ENCODE data around the gene RASAL2.
A peak's percentile ranks its signal among the peaks of the same experiment; 100 is the strongest.

RASAL2 gene

DNA sequence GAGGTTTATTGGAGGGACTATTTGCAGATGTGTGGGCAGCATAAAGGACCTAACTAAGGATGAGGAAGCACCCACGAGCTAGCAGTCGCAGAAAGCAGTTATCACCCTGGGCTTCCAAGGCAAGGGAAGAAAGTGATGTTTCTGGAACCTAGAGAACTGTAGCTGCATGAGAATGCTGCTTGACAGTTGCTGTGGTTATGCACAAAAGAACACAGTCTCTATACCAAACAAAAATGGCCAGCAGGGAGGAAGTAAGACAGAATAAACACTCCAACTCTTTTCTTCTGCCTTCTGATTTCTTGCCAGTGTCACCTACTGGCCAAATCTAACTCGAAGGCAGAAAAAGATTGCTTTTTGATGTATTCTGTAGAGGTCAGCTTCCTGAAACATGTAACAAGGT, 190.2 kb downstream of the RASAL2 start:
- Histone ChIP-seq H3K9ac (ENCODE audit: low read depth, low read length, poor library complexity, severe bottlenecking) (no peak overlapping the region), H3K27me3 (ENCODE audit: insufficient read depth, low read length, poor library complexity, severe bottlenecking) (no peaks in the 10 kb centered on the region), H2AFZ (ENCODE audit: low read length) (0 out of 2 replicates have a peak overlapping the region, but pooled peaks have one; percentile 3), H3K4me3 (ENCODE audit: low read length, poor library complexity, severe bottlenecking) (no peak overlapping the region), H3K9me3 (ENCODE audit: insufficient read depth, low read depth, low read length) (no peaks in the 10 kb centered on the region), H4K20me1 (ENCODE audit: insufficient read depth, low read length, poor library complexity, severe bottlenecking) (no peaks in the 10 kb centered on the region), H3K79me2 (ENCODE audit: insufficient read depth, low read length) (no peaks in the 10 kb centered on the region), H3K36me3 (ENCODE audit: insufficient read depth, low read length) (no peaks in the 10 kb centered on the region), H3F3A (ENCODE audit: low read depth) (no peaks in the 10 kb centered on the region), H3K4me1 (ENCODE audit: insufficient read depth, low read length, poor library complexity, severe bottlenecking) (no peaks in the 10 kb centered on the region), H3K4me2 (ENCODE audit: low read depth, low read length, poor library complexity, severe bottlenecking) (no peak overlapping the region), H3K9me2 (replicated peaks; ENCODE audit: low read depth, low read length) (no peaks in the 10 kb centered on the region)
- TF ChIP-seq EZH2phosphoT487 (IDR thresholded peaks at IDR 0.05; ENCODE audit: borderline replicate concordance), result no peak
- TF ChIP-seq, protein P1, sequence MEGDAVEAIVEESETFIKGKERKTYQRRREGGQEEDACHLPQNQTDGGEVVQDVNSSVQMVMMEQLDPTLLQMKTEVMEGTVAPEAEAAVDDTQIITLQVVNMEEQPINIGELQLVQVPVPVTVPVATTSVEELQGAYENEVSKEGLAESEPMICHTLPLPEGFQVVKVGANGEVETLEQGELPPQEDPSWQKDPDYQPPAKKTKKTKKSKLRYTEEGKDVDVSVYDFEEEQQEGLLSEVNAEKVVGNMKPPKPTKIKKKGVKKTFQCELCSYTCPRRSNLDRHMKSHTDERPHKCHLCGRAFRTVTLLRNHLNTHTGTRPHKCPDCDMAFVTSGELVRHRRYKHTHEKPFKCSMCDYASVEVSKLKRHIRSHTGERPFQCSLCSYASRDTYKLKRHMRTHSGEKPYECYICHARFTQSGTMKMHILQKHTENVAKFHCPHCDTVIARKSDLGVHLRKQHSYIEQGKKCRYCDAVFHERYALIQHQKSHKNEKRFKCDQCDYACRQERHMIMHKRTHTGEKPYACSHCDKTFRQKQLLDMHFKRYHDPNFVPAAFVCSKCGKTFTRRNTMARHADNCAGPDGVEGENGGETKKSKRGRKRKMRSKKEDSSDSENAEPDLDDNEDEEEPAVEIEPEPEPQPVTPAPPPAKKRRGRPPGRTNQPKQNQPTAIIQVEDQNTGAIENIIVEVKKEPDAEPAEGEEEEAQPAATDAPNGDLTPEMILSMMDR (conservative IDR thresholded peaks at IDR 0.05; ENCODE audit: low read length), result no peak

DNA sequence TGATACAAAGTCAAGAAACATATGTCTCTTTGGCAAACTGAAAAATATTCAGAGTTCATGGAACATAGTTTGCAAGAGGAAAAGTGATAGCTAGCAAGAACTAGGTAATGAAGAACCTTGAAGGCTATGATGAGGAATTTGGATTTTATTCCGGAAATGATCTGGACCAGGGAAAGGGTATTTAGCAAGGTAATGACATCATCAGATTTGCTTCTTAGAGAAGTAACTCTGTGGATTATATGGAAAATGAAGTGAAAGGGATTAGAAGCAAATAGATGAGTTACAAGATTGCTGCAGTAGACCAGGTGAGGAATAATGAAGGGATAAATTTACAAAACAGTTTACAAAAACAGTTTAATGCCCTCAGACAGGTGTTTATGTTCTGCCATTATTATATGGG, 197.3 kb downstream of the RASAL2 start:
- H3K9ac ChIP-seq (ENCODE audit: low read depth, low read length, poor library complexity, severe bottlenecking), result no peak overlapping the region
- no peak overlapping the region for H2AFZ ChIP-seq (ENCODE audit: low read length)
- TF ChIP-seq, protein P1 (conservative IDR thresholded peaks at IDR 0.05; ENCODE audit: low read length), result no peak
- no peak for TF ChIP-seq EZH2phosphoT487 (IDR thresholded peaks at IDR 0.05; ENCODE audit: borderline replicate concordance)
- H3K4me2 ChIP-seq (ENCODE audit: low read depth, low read length, poor library complexity, severe bottlenecking), result no peak overlapping the region
- H3K36me3 ChIP-seq (ENCODE audit: insufficient read depth, low read length), result no peaks in the 10 kb centered on the region
- no peak overlapping the region for H3K4me3 ChIP-seq (ENCODE audit: low read length, poor library complexity, severe bottlenecking)
- H4K20me1 ChIP-seq (ENCODE audit: insufficient read depth, low read length, poor library complexity, severe bottlenecking), result no peaks in the 10 kb centered on the region
- H3K4me1 ChIP-seq (ENCODE audit: insufficient read depth, low read length, poor library complexity, severe bottlenecking), result no peaks in the 10 kb centered on the region
- no peaks in the 10 kb centered on the region for H3K9me2 ChIP-seq (replicated peaks; ENCODE audit: low read depth, low read length)
- H3K79me2 ChIP-seq (ENCODE audit: insufficient read depth, low read length), result no peaks in the 10 kb centered on the region
- H3F3A ChIP-seq (ENCODE audit: low read depth), result no peaks in the 10 kb centered on the region
- H3K27me3 ChIP-seq (ENCODE audit: insufficient read depth, low read length, poor library complexity, severe bottlenecking), result no peaks in the 10 kb centered on the region
- H3K9me3 ChIP-seq (ENCODE audit: insufficient read depth, low read depth, low read length), result no peaks in the 10 kb centered on the region

DNA sequence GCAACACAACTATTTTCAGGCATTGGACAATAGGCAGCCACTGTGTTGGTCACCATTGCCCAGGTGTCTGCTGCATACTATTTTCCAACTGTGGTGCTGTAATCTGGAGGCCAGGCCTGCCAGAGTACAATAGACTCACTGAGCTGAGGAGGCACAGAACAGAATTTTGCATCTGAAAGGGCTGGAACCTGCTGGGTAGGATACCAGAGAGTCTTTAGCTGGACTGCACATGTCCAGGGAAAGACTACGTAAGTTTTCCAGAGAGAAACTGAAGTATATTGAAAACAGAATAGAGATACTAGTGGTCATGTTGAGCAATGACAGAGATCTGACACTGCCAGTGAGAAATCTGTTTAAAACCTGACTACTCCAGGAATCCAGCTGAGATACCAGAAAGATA, 200.8 kb downstream of the RASAL2 start:
- H2AFZ ChIP-seq (ENCODE audit: low read length), result no peak overlapping the region
- no peaks in the 10 kb centered on the region for H4K20me1 ChIP-seq (ENCODE audit: insufficient read depth, low read length, poor library complexity, severe bottlenecking)
- H3K9me3 ChIP-seq (ENCODE audit: insufficient read depth, low read depth, low read length), result no peaks in the 10 kb centered on the region
- H3K79me2 ChIP-seq (ENCODE audit: insufficient read depth, low read length), result no peaks in the 10 kb centered on the region
- no peak overlapping the region for H3K4me3 ChIP-seq (ENCODE audit: low read length, poor library complexity, severe bottlenecking)
- H3K27me3 ChIP-seq (ENCODE audit: insufficient read depth, low read length, poor library complexity, severe bottlenecking), result no peaks in the 10 kb centered on the region
- no peaks in the 10 kb centered on the region for H3K9me2 ChIP-seq (replicated peaks; ENCODE audit: low read depth, low read length)
- H3K9ac ChIP-seq (ENCODE audit: low read depth, low read length, poor library complexity, severe bottlenecking), result no peak overlapping the region
- no peak for TF ChIP-seq EZH2phosphoT487 (IDR thresholded peaks at IDR 0.05; ENCODE audit: borderline replicate concordance)
- TF ChIP-seq, protein P1 (conservative IDR thresholded peaks at IDR 0.05; ENCODE audit: low read length), result peak; percentile 12; the same call in 1 of the 2 replicates
- H3F3A ChIP-seq (ENCODE audit: low read depth), result no peaks in the 10 kb centered on the region
- no peaks in the 10 kb centered on the region for H3K4me1 ChIP-seq (ENCODE audit: insufficient read depth, low read length, poor library complexity, severe bottlenecking)
- H3K4me2 ChIP-seq (ENCODE audit: low read depth, low read length, poor library complexity, severe bottlenecking), result no peak overlapping the region
- H3K36me3 ChIP-seq (ENCODE audit: insufficient read depth, low read length), result no peaks in the 10 kb centered on the region

All from Loucy (cell line).